ENCODE results near the gene EXOSC2.
A peak's percentile ranks its signal among the peaks of the same experiment; 100 is the strongest.

EXOSC2 gene

GRCh38 chr9:130696996-130697395 lies 3.4 kb downstream of the EXOSC2 start:
- DNase-seq (ENCODE audit: low read depth in 2 of 2), result no peak

- DNase-seq (ENCODE audit: low read depth in 2 of 2), result no peak
Observed at GRCh38 chr9:130698514-130698913, 4.9 kb downstream of the EXOSC2 start.

GRCh38 chr9:130699047-130699446 lies 5.5 kb downstream of the EXOSC2 start:
- DNase-seq (ENCODE audit: low read depth in 2 of 2), result no peak

- peak; percentile 32 to 60 for DNase-seq (ENCODE audit: low read depth in 2 of 2)
Observed at GRCh38 chr9:130701059-130702022, 7.8 kb downstream of the EXOSC2 start.

- DNase-seq (ENCODE audit: low read depth in 2 of 2), result no peak
Observed at GRCh38 chr9:130703501-130703900, 9.9 kb downstream of the EXOSC2 start.

- peak; percentile 44 to 59 for DNase-seq (ENCODE audit: low read depth in 2 of 2)
Observed at GRCh38 chr9:130707225-130707976, 13.8 kb downstream of the EXOSC2 start.

- no peak for DNase-seq (ENCODE audit: low read depth in 2 of 2)
Observed at GRCh38 chr9:130710822-130711352, 17.3 kb downstream of the EXOSC2 start.

- no peak for DNase-seq (ENCODE audit: low read depth in 2 of 2)
Observed at GRCh38 chr9:130711469-130711868, 17.9 kb downstream of the EXOSC2 start.

GRCh38 chr9:130712564-130713285 lies 19.1 kb downstream of the EXOSC2 start:
- DNase-seq (ENCODE audit: low read depth in 2 of 2), result peak; percentile 84 to 88

GRCh38 chr9:130713286-130713960 lies 19.8 kb downstream of the EXOSC2 start:
- no peak for DNase-seq (ENCODE audit: low read depth in 2 of 2)

- DNase-seq (ENCODE audit: low read depth in 2 of 2), result no peak
Observed at GRCh38 chr9:130714586-130715110, 21.1 kb downstream of the EXOSC2 start.

GRCh38 chr9:130715270-130715669 lies 21.7 kb downstream of the EXOSC2 start:
- no peak for DNase-seq (ENCODE audit: low read depth in 2 of 2)

GRCh38 chr9:130718562-130718961 lies 25.0 kb downstream of the EXOSC2 start:
- no peak for DNase-seq (ENCODE audit: low read depth in 2 of 2)

GRCh38 chr9:130720762-130721161 lies 27.2 kb downstream of the EXOSC2 start:
- no peak for DNase-seq (ENCODE audit: low read depth in 2 of 2)

GRCh38 chr9:130728721-130729120 lies 35.1 kb downstream of the EXOSC2 start:
- no peak for DNase-seq (ENCODE audit: low read depth in 2 of 2)

GRCh38 chr9:130729145-130729544 lies 35.6 kb downstream of the EXOSC2 start:
- DNase-seq (ENCODE audit: low read depth in 2 of 2), result no peak

GRCh38 chr9:130731355-130731754 lies 37.8 kb downstream of the EXOSC2 start:
- DNase-seq (ENCODE audit: low read depth in 2 of 2), result no peak

- DNase-seq (ENCODE audit: low read depth in 2 of 2), result no peak
Observed at GRCh38 chr9:130732136-130732535, 38.6 kb downstream of the EXOSC2 start.

GRCh38 chr9:130732793-130733221 lies 39.2 kb downstream of the EXOSC2 start:
- DNase-seq (ENCODE audit: low read depth in 2 of 2), result no peak

- DNase-seq (ENCODE audit: low read depth in 2 of 2), result no peak
Observed at GRCh38 chr9:130735566-130735965, 42.0 kb downstream of the EXOSC2 start.

GRCh38 chr9:130736834-130737233 lies 43.3 kb downstream of the EXOSC2 start:
- no peak for DNase-seq (ENCODE audit: low read depth in 2 of 2)

Measured in stimulated activated CD8-positive, alpha-beta memory T cell treated with anti-CD3 and anti-CD28 coated beads, Interleukin-7, amount 100 ng/mL, for 1 hour (primary cell).